ENCODE data around the gene PVALEF. TPM values are rescaled to one million over a fixed set of nuclear protein-coding genes. Genes with fewer than 3 reads are reported as not detected.

PVALEF gene
- total RNA-seq, 4 donors from 2014 or later: not detected

DNA sequence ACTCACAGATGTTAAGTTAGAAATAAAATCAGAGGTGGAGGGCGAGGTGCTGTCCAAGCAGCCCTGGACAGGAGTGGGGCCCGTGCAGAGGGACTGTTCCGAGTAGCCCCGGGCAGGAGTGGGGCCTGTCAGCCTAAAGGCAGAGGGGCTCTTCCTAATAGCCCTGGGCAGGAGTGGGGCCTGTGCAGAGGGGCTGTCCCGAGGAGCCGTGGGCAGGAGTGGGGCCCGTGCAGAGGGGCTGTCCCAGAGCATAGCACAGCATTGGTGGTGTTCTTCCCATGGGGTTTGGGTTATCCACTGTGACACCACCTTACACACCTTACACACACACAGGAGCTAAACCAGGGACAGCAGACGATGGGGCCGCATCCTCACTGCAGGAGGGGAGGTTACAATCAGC lies 47.1 kb downstream of the PVALEF start:
- DNase-seq (ENCODE audit: low spot score in 2 of 2): no peak
- WGBS: 84% methylated on average over 9 of the region's 9 CpGs
- Histone ChIP-seq H3K36me3 (no peaks in the 10 kb centered on the region), H3K27ac (no peak overlapping the region), H3K27me3 (no peaks in the 10 kb centered on the region), H3K9me3 (no peaks in the 10 kb centered on the region), H3K4me1 (no peaks in the 10 kb centered on the region), H3K4me3 (no peak overlapping the region)
- TF ChIP-seq, protein P1, sequence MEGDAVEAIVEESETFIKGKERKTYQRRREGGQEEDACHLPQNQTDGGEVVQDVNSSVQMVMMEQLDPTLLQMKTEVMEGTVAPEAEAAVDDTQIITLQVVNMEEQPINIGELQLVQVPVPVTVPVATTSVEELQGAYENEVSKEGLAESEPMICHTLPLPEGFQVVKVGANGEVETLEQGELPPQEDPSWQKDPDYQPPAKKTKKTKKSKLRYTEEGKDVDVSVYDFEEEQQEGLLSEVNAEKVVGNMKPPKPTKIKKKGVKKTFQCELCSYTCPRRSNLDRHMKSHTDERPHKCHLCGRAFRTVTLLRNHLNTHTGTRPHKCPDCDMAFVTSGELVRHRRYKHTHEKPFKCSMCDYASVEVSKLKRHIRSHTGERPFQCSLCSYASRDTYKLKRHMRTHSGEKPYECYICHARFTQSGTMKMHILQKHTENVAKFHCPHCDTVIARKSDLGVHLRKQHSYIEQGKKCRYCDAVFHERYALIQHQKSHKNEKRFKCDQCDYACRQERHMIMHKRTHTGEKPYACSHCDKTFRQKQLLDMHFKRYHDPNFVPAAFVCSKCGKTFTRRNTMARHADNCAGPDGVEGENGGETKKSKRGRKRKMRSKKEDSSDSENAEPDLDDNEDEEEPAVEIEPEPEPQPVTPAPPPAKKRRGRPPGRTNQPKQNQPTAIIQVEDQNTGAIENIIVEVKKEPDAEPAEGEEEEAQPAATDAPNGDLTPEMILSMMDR (IDR thresholded peaks at IDR 0.05): no peak
- no peak for TF ChIP-seq EP300 (IDR thresholded peaks at IDR 0.05)
- TF ChIP-seq POLR2AphosphoS5 (IDR thresholded peaks at IDR 0.05): no peak
- no peak for TF ChIP-seq POLR2A (IDR thresholded peaks at IDR 0.05)

GRCh38 chr17:81213978-81214377 lies 48.7 kb downstream of the PVALEF start:
- no peaks in the 10 kb centered on the region for H3K4me1 ChIP-seq
- no peaks in the 10 kb centered on the region for H3K27me3 ChIP-seq
- no peaks in the 10 kb centered on the region for H3K9me3 ChIP-seq
- DNase-seq (ENCODE audit: low spot score in 2 of 2): no peak
- WGBS: 94% methylated on average over 8 of the region's 8 CpGs
- no peak overlapping the region for H3K4me3 ChIP-seq
- H3K36me3 ChIP-seq: peaks cover 5% of the 10 kb centered on the region
- TF ChIP-seq POLR2A (IDR thresholded peaks at IDR 0.05) (no peak), EP300 (IDR thresholded peaks at IDR 0.05) (no peak), POLR2AphosphoS5 (IDR thresholded peaks at IDR 0.05) (no peak)
- TF ChIP-seq, protein P1 (IDR thresholded peaks at IDR 0.05): no peak
- H3K27ac ChIP-seq: no peak overlapping the region

GRCh38 chr17:81217491-81217890 lies 52.2 kb downstream of the PVALEF start:
- Histone ChIP-seq H3K27ac (no peak overlapping the region), H3K27me3 (no peaks in the 10 kb centered on the region), H3K36me3 (peaks cover 5% of the 10 kb centered on the region), H3K4me1 (peaks cover 14% of the 10 kb centered on the region), H3K9me3 (no peaks in the 10 kb centered on the region), H3K4me3 (no peak overlapping the region)
- no peak for DNase-seq (ENCODE audit: low spot score in 2 of 2)
- TF ChIP-seq POLR2AphosphoS5 (IDR thresholded peaks at IDR 0.05) (no peak), POLR2A (IDR thresholded peaks at IDR 0.05) (no peak), EP300 (IDR thresholded peaks at IDR 0.05) (no peak)
- TF ChIP-seq, protein P1 (IDR thresholded peaks at IDR 0.05): no peak
- WGBS: 88% methylated on average over 18 of the region's 18 CpGs

- Histone ChIP-seq H3K4me1 (peaks cover 19% of the 10 kb centered on the region), H3K27ac (no peak overlapping the region), H3K4me3 (no peak overlapping the region), H3K36me3 (peaks cover 5% of the 10 kb centered on the region), H3K27me3 (no peaks in the 10 kb centered on the region), H3K9me3 (no peaks in the 10 kb centered on the region)
- DNase-seq (ENCODE audit: low spot score in 2 of 2): no peak
- TF ChIP-seq, protein P1 (IDR thresholded peaks at IDR 0.05): no peak
- TF ChIP-seq POLR2AphosphoS5 (IDR thresholded peaks at IDR 0.05) (no peak), POLR2A (IDR thresholded peaks at IDR 0.05) (no peak), EP300 (IDR thresholded peaks at IDR 0.05) (no peak)
- WGBS: 96% methylated on average over 5 of the region's 13 CpGs
Observed at GRCh38 chr17:81218459-81218858, 53.2 kb downstream of the PVALEF start.

DNA sequence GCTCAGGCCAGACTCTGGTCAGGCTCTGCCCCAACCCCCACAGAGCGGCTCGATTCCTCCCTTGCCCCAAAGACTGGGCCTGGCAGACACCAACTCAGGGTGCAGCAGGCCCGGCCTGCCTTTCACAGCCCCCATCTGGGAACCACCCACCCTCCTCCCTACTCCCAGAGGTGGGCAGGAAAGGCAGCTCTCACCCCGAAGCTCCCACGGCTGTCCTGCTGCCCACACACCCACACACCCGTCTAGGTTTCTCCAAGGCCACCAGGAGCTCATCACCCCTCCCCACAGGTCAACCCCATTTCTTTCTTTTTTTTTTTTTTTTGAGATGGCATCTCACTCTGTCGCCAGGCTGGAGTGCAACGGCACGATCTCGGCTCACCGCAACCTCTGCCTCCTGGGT lies 53.7 kb downstream of the PVALEF start:
- TF ChIP-seq EP300 (IDR thresholded peaks at IDR 0.05): no peak
- TF ChIP-seq POLR2AphosphoS5 (IDR thresholded peaks at IDR 0.05): no peak
- TF ChIP-seq, protein P1 (IDR thresholded peaks at IDR 0.05): no peak
- H3K27ac ChIP-seq: no peak overlapping the region
- H3K27me3 ChIP-seq: no peaks in the 10 kb centered on the region
- H3K4me3 ChIP-seq: no peak overlapping the region
- WGBS: 97% methylated on average over 11 of the region's 11 CpGs
- H3K36me3 ChIP-seq: peaks cover 5% of the 10 kb centered on the region
- no peak for DNase-seq (ENCODE audit: low spot score in 2 of 2)
- H3K4me1 ChIP-seq: peaks cover 23% of the 10 kb centered on the region
- H3K9me3 ChIP-seq: no peaks in the 10 kb centered on the region
